ENCODE measurements around the gene EDA2R.

Gene EDA2R

GRCh38 chrX:66638591-66639500, at the start of gene EDA2R:
Gene EDA2R, minus strand, starts transcription at chrX:66639078. Its CDS starts 23,058 bp downstream, at chrX:66616020.
- FAIRE-seq = no peak

GRCh38 chrX:66684196-66684595, 45.3 kb upstream of the EDA2R start:
- FAIRE-seq = no peak

- FAIRE-seq = peak; percentile 41
Measured at GRCh38 chrX:66680451-66680850, 41.6 kb upstream of the EDA2R start.

- FAIRE-seq = no peak
Measured at GRCh38 chrX:66677430-66677829, 38.6 kb upstream of the EDA2R start.

GRCh38 chrX:66676990-66677389, 38.1 kb upstream of the EDA2R start:
- FAIRE-seq = no peak

GRCh38 chrX:66676413-66676812, 37.5 kb upstream of the EDA2R start:
- FAIRE-seq = no peak

- FAIRE-seq = no peak
Measured at GRCh38 chrX:66675541-66675940, 36.7 kb upstream of the EDA2R start.

- no peak for FAIRE-seq
Measured at GRCh38 chrX:66674506-66674905, 35.6 kb upstream of the EDA2R start.

GRCh38 chrX:66672106-66672505, 33.2 kb upstream of the EDA2R start:
- no peak for FAIRE-seq

GRCh38 chrX:66654411-66654810, 15.5 kb upstream of the EDA2R start:
- no peak for FAIRE-seq

GRCh38 chrX:66635360-66635759, 3.5 kb downstream of the EDA2R start:
- no peak for FAIRE-seq

- no peak for FAIRE-seq
Measured at GRCh38 chrX:66634272-66634671, 4.6 kb downstream of the EDA2R start.

GRCh38 chrX:66633541-66633940, 5.3 kb downstream of the EDA2R start:
- no peak for FAIRE-seq

GRCh38 chrX:66632981-66633380, 5.9 kb downstream of the EDA2R start:
- FAIRE-seq = no peak

GRCh38 chrX:66632473-66632872, 6.4 kb downstream of the EDA2R start:
- FAIRE-seq = no peak

GRCh38 chrX:66625525-66625924, 13.4 kb downstream of the EDA2R start:
- FAIRE-seq = no peak

GRCh38 chrX:66622209-66622608, 16.7 kb downstream of the EDA2R start:
- no peak for FAIRE-seq

- FAIRE-seq = no peak
Measured at GRCh38 chrX:66616944-66617343, 21.9 kb downstream of the EDA2R start.

GRCh38 chrX:66602381-66602938, 36.4 kb downstream of the EDA2R start:
- no peak for FAIRE-seq

GRCh38 chrX:66601522-66601921, 37.4 kb downstream of the EDA2R start:
- no peak for FAIRE-seq

GRCh38 chrX:66579219-66579618, 59.7 kb downstream of the EDA2R start:
- peak; percentile 96 for FAIRE-seq

- FAIRE-seq = no peak
Measured at GRCh38 chrX:66553973-66554372, 84.9 kb downstream of the EDA2R start.

GRCh38 chrX:66547847-66548369, 91.0 kb downstream of the EDA2R start:
- FAIRE-seq = no peak
